ENCODE data around the gene SIRT3. TPM values are rescaled to one million over a fixed set of nuclear protein-coding genes. Genes with fewer than 3 reads are reported as not detected.

The SIRT3 gene
- total RNA-seq, 1 donor from 2014 or later, result 36.4 TPM

DNA sequence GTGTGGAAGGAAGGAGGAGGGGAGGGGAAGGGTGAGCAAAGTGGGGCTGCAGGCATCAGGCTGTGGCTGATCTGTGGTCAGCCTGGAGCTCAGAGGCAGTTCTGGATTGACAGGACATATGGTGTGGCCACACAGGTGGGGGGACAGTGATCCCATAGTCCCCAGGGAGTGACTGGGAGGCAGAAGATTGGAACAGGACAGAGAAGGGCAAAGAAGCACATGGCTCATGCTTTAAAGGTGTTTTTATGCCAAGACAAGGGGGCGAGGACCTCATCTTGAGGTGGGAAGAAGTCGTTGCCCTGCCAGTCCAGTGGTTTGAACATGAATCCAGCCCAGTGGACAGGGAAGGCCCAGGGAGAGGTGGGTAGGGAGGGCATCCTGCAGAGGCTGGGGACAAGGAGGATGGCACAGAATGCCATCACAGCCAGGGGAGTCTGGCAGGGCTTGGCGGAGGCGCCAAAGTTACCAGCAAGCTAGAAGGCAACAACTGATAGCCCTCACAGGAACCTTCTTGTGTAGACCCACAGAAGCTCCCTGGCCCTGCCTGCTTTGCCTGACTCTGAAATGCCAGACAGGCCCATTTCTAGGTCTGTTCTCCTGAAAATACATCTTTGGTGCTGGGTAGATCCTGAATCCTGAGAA, 32.1 kb downstream of the SIRT3 start:
- H3K9me3 ChIP-seq (replicated peaks), result no peaks in the 10 kb centered on the region
- DNase-seq, result no peak

DNA sequence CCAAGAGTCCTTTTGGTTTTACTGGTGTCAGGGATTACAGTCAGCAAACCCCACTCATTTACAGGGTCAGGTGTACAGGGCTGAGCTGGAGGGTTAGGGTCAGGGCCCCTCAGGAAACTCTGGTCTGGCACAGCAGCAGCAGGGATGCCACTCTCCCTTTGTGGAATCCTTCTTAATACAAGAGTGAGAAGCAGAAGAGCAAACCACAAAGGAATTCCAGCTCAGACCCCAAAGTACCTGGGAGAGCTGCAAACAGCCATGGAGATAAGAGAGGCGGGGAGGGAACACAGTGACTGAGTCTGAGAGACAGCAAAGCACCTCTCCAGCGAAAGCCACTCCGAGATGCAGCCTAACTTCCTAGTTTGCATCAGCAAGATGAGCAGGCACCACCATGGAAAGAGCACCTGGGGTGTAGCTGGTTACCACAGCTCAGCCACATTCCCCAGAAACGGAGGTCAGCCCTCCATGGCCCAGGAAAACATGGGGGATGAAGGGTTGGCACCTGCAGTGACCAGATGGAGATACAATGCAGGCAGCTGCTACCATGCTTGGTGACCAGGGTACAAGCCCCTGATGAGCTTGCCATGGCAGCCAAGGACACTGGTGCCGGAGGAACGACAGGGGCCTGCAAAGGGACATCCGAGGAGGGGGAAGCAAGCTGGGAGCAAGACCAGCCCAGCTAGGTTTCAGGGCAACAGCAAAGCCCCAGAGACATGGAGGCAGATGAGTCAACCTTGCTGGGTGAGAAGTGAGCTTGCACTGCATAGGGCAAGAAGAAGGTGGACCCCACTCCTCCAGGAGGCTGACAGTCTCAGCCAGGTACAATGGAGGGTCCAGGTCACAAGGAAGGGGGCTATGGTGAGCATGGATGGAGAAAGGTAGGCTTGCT, 32.8 kb downstream of the SIRT3 start:
- Histone ChIP-seq H3K36me3 (peaks cover 31% of the 10 kb centered on the region), H3K27me3 (ENCODE audit: low read depth) (no peaks in the 10 kb centered on the region), H3K4me3 (no peak overlapping the region), H3K9me3 (replicated peaks) (no peaks in the 10 kb centered on the region), H3K4me1 (peaks cover 51% of the 10 kb centered on the region), H3K27ac (replicated peaks) (no peak overlapping the region)
- TF ChIP-seq, protein P1, sequence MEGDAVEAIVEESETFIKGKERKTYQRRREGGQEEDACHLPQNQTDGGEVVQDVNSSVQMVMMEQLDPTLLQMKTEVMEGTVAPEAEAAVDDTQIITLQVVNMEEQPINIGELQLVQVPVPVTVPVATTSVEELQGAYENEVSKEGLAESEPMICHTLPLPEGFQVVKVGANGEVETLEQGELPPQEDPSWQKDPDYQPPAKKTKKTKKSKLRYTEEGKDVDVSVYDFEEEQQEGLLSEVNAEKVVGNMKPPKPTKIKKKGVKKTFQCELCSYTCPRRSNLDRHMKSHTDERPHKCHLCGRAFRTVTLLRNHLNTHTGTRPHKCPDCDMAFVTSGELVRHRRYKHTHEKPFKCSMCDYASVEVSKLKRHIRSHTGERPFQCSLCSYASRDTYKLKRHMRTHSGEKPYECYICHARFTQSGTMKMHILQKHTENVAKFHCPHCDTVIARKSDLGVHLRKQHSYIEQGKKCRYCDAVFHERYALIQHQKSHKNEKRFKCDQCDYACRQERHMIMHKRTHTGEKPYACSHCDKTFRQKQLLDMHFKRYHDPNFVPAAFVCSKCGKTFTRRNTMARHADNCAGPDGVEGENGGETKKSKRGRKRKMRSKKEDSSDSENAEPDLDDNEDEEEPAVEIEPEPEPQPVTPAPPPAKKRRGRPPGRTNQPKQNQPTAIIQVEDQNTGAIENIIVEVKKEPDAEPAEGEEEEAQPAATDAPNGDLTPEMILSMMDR (IDR thresholded peaks at IDR 0.05; ENCODE audit: borderline replicate concordance), result no peak
- intact Hi-C loops (cut with micrococcal nuclease), result no loop called here
- DNase-seq, result no peak

More for the DNA sequence above, 32.1 kb downstream of the SIRT3 start:
- H3K27me3 ChIP-seq (ENCODE audit: low read depth), result no peaks in the 10 kb centered on the region
- no peak overlapping the region for H3K27ac ChIP-seq (replicated peaks)
- H3K4me3 ChIP-seq, result no peak overlapping the region
- H3K4me1 ChIP-seq, result peaks cover 58% of the 10 kb centered on the region
- TF ChIP-seq, protein P1 (IDR thresholded peaks at IDR 0.05; ENCODE audit: borderline replicate concordance), result no peak
- H3K36me3 ChIP-seq, result peaks cover 31% of the 10 kb centered on the region
- intact Hi-C loops (cut with micrococcal nuclease), result no loop called here

DNA sequence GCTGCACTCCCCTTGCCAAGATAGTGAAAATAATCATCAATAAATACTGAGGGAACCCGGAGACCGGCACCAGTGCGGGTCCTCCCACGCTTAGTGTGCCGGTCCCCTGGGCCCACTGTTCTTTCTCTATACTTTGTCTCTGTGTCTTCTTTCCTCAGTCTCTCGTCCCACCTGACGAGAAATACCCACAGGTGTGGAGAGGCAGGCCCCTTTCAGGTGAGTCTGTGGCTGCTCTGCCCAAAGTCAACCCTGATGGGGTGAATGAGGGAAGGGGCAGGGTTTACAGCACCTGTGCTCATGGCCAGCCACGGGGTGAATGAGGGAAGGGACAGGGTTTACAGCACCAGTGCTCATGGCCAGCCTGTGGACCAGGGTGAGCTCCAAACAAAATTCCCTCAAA, 33.7 kb downstream of the SIRT3 start:
- Histone ChIP-seq H3K4me3 (no peak overlapping the region), H3K27me3 (ENCODE audit: low read depth) (no peaks in the 10 kb centered on the region), H3K27ac (replicated peaks) (no peak overlapping the region), H3K9me3 (replicated peaks) (no peaks in the 10 kb centered on the region), H3K36me3 (peaks cover 31% of the 10 kb centered on the region), H3K4me1 (peaks cover 43% of the 10 kb centered on the region)
- TF ChIP-seq, protein P1 (IDR thresholded peaks at IDR 0.05; ENCODE audit: borderline replicate concordance), result no peak
- intact Hi-C loops (cut with micrococcal nuclease), result no loop called here
- DNase-seq, result no peak

DNA sequence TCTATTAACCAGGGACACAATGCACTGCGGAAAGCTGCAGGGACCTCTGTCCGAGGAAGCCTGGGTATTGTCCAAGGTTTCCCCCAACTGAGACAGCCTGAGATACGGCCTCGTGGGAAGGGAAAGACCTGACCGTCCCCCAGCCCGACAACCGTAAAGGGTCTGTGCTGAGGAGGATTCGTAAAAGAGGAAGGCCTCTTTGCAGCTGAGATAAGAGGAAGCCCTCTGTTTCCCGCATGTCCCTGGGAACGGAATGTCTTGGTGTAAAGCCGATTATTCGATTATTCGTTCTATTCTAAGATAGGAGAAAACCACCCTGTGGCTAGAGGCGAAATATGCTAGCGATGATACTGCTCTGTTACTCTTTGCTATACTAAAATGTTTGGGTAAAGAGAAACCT, 34.2 kb downstream of the SIRT3 start:
- peaks cover 31% of the 10 kb centered on the region for H3K36me3 ChIP-seq
- H3K4me3 ChIP-seq, result no peak overlapping the region
- intact Hi-C loops (cut with micrococcal nuclease), result no loop called here
- DNase-seq, result no peak
- no peak overlapping the region for H3K27ac ChIP-seq (replicated peaks)
- no peaks in the 10 kb centered on the region for H3K9me3 ChIP-seq (replicated peaks)
- H3K4me1 ChIP-seq, result peaks cover 40% of the 10 kb centered on the region
- TF ChIP-seq, protein P1 (IDR thresholded peaks at IDR 0.05; ENCODE audit: borderline replicate concordance), result no peak
- no peaks in the 10 kb centered on the region for H3K27me3 ChIP-seq (ENCODE audit: low read depth)

DNA sequence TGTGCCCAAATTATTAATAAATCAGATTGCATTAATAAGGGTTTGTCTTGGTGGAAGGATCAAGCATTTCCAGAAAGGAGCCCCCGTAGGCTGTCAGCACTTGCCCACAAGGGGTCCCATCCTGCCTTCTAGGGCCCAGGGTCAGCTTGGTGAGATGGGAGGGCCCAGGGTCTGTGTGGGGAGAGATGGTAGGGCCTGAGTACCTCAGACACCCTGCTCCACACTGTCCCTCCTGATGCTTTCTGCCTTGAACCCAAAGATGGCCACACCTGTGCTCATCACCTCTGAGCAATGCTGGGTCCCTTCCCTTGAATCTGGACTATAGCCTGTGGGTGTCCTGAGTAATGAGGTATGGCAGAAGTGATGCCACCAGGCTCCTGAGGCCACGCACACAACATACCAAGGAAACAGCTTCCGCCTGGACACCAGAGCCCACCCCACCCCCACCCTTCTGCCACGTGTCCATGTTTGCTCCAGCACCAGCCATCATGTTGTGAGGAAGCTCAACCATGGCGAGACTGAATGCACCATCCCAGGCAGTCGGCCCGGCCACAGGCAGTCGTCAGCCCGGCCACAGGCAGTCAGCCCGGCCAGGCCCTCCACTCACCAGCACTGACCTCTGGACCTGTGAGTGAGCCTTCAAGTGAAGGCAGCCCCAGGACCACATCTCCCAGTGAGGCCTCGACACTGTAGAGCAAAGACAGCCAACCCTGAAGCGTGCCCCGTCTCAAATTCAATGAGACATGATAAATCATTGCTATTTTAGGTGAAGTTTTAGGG, 35.7 kb downstream of the SIRT3 start:
- Histone ChIP-seq H3K27me3 (ENCODE audit: low read depth) (no peaks in the 10 kb centered on the region), H3K36me3 (peaks cover 30% of the 10 kb centered on the region), H3K9me3 (replicated peaks) (no peaks in the 10 kb centered on the region), H3K4me3 (no peak overlapping the region), H3K4me1 (peaks cover 24% of the 10 kb centered on the region), H3K27ac (replicated peaks) (no peak overlapping the region)
- no peak for DNase-seq
- TF ChIP-seq, protein P1 (IDR thresholded peaks at IDR 0.05; ENCODE audit: borderline replicate concordance), result no peak
- intact Hi-C loops (cut with micrococcal nuclease), result no loop called here

Data from left ventricle myocardium inferior (tissue), 1 donor.